Daoy (cell line): ENCODE data around the gene SNED1. TPM values are rescaled to one million over a fixed set of nuclear protein-coding genes. Genes with fewer than 3 reads are reported as not detected.
A peak's percentile ranks its signal among the peaks of the same experiment; 100 is the strongest.
"Not testable (repeated sequence)": the region's sequence is repeated elsewhere in the genome, so short reads cannot be mapped to it uniquely, and the experiment has no call there.

Source experiments
- DNase-seq: peaks from one replicate; pipeline ENCODE4 v3.0.0-alpha.2; 2015; ENCODE audit warnings: low read depth
- total RNA-seq: library from RNA; depleted of rRNA; stranded (reverse); fragments of >200 nt; shearing (Covaris generic); gene quantifications from 2 replicates; pipeline ENCODE4 v1.2.3, GENCODE V29; 2014

Gene SNED1
- total RNA-seq, 1 experiment from 2014 or later: 0.06 TPM

DNA sequence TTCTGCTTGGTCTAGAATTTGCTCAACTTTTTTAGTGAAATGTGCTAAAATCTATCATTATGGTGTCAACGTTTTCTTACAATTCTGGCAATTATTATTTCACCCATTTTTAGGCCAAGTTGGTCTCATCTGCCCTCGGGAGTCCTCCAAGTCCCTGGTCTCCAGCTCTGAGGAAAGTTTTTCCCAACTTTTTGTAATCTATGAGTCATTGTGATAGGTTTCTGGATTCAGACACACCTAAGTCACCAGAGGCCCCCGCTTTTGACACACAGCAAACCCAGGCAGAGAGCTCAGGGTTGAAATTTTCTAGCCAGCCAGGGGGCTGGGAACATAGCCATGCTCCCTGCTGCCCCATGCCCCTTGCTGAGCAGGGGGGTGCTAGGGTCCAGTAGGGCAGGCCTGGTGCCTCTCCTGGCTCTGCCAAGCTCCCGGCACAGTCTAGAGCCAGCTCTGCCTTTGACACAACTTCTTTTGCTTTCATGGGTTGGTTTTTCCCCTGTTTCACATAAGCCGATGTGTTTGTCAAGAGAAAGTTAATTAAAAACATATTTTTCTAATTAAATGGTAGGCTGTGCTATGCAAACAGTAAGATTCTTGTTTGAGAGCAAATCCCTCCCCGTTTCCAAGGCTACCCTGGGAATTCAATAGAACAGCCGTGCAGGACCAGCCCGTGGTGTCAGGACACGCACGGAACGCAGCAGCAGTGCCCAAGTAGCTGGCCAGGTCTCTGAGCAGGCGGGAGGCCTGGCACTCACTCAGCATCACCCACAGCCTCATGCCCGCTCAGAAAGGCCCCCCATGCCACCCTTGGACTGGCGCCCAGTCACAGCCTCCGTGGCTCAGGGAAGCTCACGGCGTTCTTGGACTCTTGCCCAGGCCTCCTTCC is 25.5 kb upstream of the SNED1 start:
- no peak for DNase-seq

DNA sequence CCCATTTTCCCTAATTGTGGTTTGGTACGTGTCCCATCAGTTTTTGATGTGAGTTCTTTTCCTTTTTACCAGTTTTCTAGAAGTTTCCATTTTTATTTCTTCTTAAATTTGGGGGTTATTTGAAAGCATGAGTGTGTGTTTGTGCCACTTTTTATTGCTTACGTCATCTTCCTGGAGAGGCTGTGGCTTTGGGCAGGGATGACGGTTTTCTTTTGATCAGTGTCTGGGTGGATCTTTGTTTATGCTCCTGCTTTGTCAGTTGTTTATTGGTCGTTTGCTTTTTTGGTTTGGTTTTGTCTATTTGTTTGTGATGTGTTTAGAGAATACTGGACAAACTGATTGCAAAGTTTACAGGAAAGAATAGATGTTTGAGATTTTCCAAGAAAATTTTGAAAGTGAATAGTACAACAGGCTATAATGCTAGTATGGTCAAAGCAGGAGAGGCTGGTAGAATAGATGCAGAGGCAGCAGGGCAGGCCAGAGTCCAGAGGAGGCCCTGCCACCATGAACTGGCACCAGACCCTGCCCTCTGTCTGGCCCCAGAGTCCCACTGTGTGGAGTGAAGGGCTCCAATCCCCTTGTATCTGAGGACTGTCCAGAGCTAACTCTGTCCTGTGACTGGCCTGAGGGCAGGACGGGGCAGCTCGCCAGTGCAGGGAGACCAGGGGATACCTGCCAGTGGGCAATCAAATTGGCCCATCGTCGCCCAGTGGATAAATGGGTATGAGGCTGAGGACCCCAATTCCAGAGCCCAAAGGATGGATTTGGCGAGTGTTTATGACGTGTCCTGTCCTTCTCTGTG is 23.4 kb upstream of the SNED1 start:
- no peak for DNase-seq

DNA sequence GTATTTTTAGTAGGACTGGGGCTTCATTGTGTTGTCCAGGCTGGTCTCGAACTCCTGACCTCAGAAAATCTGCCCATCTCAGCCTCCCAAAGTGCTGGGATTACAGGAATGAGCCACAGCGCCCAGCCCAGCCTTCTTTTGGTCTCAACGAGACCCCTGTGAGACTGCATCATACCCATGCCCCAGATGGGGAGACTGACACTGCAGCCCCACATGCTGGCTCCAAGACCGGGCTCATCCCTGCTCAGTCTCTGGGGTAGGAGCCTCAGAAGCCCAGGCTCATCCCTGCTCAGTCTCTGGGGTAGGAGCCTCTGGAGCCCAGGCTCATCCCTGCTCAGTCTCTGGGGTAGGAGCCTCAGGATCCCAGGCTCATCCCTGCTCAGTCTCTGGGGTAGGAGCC is 22.5 kb upstream of the SNED1 start:
- DNase-seq: not testable (repeated sequence)

DNA sequence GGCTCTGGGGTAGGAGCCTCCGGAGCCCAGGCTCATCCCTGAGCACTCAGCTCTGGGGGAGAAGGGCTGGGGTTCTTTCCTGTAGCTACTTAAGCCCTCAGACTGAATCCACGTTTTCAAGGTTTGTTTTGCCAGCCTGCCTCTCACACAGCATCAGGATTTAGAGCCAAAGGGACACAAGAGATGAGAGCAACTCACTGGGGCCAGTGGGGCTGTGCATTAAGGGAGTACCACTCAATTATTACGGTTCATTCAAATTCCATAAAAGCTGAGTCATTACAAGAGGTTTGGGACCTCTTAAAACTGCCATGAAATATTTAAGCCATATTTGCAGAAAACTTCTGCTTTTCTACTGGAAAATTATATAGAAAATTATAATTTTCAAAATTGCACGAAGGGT is 17.1 kb upstream of the SNED1 start:
- DNase-seq: no peak

DNA sequence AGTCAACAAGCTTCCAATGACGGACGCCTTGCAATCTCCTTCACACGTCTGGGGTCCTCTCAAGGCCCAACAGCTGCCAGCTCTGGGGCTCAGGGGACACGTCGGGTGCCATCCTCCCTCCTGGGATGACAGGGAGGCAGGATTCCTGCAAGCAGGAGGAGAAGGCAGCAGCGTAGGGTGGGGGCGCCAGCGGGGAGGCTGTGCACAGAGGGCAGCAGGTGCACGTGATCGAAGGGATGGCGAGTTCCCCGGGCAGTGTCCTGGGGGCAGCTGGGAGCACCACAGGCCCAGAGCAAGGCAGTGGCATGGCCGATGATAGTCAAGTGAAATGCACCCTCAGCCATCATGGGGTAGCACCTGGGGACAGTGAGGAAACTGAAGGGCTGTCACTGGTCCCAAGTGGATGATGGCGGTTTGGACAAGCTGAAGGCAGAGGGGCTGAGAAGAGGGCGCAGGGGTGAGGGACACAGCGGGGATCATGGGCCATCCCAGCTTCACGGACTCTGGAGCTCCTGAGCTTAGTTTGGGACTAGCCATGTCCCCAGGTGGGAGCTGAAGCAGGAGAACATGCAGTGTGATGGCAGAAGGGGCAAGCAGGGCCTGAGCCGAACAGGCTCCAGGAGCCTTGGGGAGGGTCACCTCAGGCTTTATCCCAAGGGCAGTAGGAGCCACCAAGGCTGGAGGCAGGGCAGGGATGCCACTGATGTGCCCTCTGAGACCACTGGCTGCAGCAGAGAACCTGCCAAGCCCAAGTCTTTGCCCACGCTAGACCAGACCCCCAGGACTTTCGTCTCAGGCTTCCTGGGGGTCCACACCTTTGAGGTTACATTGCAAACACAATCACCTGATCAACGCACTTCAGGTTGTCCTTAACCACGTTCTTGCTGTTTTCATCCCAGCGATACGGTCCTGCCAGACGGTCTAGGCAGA is 16.3 kb upstream of the SNED1 start:
- DNase-seq: no peak

DNA sequence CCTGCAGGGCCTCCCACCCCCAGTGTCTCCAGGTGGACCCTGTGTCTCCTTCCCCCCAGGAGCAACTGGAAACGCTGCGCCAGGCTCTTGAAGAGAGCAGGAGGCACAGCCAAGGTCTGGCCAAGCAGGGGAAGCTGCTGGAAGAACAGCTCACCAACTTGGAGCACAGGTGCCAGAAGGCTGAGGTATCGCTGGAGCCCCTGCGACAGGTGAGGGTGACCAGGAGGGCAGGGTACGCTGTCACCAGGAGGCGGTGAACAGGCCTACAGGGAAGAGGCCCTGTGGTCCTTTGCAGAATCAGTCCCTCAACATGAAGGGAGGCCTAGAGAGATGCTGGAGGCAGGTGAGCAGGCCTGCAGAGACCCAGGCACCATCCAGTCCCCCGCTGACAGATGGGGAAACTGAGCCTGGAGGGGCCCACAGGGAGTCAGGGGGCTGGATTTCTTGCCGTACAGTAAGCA is 15.6 kb upstream of the SNED1 start:
- DNase-seq: no peak

DNA sequence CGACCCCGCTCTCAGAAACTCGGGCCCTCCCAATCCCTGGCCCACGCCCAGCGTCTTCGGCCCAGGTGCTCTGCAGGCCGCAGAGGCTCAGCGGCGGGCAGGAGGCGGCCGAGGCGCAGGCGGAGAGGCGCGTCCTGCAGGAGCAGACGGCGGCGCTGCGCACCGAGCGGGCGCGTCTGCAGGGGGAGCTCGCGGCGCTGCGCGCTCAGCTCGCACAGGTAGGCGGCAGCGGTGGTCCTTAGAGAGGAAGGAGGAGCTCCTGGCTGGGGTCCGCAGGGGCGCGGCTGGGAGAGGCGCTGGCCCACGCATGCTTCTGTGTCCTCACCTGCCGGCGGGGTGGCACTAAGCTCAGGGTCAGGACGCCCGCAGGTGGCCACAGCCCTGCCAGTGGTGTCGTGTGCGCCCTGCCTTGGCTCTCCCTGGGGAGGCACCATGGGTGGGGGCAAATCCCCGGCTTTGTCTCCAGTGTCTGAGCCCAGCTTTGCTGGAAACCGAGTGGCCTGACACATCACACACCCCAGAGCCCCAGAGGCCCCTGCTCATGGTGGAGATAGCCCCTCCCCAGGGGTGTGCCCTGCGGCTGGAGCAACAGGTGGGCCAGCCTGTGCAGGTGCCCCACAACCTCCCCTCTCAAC is 14.9 kb upstream of the SNED1 start:
- DNase-seq: peak; percentile 26

DNA sequence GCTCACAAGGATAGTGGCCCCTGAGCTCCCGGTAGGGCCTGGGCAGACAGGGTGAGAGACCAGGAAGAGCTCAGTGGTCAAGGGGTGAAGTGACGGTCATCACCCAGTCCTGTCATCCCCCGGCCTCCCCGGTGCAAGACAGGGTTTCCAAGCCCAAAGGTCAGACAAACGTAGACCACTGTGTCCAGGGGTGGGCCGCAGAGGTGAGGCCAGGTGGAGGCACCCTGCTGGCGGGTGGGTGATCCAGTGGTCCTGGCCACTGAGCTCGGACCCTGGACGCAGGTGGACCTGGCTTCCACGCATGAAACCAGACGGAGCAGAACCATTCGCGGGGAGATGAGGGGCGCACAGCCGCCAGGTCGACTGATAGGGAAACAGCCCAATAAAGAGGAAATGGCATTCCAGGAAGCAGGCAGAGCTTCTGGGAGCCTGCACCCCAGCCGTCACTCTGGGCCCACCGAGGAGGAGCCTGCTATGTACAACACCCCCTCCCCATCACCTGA is 14.4 kb upstream of the SNED1 start:
- no peak for DNase-seq

DNA sequence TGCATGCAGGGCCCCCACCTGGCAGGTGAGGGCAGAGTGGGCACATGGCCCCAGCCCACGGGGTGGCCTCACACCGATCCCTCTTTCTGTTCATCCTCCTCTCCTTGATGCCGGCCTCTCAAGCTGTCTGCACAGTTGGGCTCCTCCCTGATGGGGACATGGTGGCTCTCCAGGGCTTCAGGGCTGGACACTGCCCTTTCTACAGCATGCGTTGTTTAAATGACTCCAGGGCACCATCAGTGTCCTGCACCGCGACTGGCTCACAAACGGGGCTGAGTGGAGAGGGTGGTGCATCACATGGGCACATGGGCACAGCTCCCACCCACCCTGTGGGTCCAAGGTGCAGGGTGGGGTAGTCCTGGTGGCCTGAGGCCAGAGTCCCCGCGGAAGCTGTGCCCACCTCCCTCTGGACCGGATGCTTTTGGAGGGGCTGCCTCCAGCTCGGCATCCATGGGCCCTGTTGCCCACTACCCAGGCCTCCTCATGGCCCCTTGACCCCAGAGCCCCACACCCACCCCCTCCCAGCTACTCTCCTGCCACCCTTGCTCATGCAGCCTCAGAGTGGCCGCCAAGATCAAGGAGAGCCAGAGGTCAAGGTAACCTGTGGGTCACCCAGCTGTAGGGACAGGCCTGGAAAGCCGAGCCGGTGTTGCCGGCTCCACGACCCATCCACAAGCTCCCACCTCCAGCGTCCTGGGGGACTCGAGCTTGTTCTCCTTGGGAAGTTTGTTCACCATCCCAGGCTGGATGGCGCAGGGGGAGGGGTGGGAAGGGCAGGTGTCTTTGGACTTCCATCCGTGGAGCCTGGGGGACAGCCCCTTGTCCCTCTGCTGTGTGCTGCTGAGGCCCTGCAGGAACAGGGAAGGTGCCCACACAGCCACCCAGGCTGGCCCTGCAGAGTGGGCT is 12.3 kb upstream of the SNED1 start:
- no peak for DNase-seq

DNA sequence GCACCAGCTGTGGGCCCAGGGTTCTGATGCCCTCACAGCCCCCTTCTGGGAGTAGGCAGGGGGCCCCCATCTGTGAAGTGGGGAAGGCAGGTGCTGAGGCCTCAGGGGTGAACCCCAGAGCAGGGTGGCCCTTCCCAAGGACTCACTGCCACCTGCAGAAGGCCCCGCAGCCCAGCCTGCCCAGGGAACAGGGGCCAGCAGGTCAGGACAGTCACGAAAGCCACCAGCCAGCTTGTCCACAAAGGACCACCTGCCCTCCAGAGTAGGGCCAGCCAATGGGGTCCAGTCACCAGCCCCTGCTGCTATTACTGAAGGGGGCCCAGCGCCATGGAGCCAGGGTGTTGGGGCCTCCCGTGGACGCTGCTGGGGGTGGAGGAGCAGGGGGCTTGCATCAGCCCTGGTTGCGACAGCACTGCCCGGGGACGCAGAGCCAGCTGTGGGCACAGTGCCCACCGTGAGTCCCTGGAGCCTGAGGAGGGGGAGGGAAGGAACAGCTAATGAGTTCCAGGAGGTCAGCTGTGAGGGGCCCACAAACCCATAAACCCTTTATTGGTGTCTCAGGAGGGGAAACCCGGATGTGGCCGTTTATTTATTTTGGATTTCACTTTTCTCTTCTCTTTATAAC is 11.5 kb upstream of the SNED1 start:
- DNase-seq: peak; percentile 58

DNA sequence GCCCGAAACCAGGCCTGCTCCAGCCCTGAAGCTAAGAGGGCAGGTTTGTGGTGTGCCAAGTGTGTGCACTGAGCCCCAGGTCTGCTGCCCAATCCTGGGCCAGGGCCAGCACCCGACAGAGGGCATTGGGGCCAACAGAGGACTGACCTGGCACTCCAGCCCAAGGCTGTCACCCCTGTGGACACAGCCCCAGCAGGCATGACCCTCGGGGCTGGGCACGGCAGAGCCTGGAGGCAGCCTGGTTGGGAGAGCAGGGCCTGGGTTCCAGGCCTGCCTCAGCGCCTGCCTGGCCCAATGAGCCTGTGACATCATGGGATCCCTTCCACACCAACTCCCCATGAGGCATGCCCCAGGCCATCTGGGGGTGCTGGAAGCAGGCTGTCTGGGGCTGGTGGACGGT is 10.8 kb upstream of the SNED1 start:
- DNase-seq: no peak

DNA sequence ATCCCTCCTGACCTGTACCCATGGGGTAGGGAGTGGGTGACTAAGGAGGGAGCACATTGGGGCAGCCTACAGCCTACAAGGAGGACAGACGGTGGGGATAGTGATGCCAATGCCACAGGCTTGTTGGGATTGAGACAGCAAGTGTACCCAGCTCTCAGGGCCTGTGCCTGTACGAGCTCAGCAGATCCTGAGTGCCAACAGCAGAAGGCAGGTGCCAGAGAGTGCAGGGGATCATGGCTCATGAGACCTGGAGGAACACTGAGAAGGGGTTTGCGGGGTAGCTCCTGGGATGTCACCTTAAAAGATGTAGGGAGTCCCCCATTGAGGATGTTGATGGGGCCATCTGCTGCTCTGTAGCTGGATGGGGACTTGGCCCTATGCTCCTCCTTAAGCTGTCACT is 10.3 kb upstream of the SNED1 start:
- DNase-seq: no peak

DNA sequence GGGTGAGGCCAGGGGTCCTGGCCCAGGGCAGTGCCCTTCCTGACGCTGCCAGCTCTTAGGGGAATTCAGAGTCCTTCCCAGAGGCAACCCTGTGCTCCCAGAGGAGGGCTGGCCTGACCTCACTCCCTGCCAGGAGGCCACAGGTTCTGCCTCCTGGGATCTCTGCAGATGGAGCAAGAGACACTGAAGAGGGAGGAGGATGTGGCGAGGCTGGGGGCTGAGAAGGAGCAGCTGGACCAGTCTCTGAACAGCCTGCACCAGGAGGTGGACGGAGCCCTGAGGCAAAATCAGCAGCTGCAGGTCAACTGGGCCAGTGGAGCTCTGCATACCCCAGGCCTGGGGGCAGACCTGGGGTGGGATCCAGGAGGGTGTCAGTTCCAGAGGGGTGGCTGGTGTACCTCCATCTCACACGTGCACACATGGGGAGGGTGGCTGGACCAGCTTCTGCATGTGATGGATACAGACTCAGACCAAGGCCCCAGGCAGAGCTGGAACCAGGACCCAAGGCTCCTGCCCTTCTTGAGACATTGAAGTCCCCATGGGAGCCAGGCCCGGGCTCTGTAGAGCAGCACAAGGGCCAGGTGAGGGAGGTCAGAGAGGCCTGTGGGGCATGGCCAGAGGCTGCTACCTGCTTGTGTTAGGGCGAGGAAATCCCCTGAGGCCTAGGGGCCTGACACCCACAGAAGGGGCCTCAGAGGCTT is 9.7 kb upstream of the SNED1 start:
- DNase-seq: no peak

DNA sequence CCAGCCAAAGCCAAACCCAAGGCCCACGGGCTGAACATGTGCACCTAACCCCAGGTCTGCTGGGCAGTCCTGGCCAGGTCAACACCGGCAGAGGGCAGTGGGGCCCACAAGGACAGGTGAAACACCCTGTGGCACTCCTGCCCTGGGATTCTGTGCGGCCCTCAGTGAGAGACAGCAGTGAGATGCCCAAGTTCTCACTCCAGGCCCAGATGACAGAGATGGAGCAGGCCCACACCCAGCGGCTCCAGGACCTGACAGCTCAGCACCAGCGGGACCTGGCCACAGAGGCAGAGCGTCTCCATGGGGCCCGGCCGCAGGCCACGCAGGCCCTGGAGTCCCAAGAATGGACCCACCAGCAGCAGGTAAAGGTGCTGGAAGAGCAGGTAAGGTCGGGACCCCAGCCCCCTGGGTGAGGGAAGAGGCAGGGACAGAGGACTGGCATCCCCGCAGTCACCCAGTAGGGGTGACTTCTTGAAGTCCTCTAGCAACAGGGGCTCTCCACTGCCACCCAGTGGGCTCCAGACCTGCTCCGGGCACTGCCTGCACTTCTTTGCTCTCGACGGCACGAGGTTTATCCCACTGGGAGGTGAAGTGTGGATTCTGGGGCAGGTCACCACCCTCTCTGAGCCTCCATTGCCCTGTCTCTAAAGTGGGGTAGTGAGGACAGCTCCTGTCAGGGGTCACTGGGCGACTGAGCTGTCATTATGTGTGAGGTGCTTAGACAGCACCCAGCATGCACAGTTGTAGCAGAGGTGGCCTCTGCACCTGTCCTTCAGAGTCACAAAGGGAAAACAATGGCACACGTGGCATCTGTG is 8.8 kb upstream of the SNED1 start:
- DNase-seq: peak; percentile 43

DNA sequence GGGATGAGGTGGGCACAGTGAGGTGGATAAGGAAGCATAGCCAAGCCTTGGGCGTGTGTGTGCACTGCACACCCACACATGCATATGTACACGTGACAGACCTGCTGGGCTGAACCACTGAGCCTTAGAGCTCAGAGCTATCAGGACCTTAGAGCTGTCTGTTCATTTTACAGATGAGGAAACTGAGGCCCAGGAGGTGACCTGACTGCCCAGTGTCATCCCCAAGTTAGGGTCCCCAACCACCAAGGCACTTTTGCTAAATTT is 8.2 kb upstream of the SNED1 start:
- DNase-seq: no peak

DNA sequence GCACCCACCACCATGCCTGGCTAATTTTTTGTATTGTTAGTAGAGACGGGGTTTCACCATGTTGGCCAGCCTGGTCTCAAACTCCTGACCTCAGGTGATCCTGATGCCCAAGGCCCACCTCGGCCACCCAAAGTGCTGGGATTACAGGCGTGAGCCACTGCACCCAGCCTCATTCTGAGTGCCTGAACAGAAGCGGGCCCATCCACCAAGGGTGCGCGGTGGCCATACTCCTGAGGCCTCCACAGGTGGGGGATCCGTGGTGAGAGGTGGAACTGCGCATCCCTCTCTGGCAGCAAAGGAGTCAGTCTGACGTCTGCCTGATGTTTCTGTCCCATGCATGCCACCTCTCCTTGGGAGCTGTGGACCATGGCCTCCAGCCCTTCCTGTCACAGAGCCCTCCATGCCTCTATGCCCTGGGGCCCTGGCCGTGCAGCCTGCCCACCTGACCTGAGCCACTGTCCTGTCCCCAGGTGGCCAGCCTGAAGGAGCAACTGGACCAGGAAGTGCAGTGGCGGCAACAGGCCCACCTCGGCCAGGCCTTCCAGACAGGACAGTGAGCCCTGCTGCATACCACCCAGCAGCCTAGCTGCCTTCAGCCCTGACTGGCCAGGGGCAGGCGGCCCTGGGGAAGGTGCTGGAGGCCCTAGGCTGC is 7.6 kb upstream of the SNED1 start:
- DNase-seq: no peak

DNA sequence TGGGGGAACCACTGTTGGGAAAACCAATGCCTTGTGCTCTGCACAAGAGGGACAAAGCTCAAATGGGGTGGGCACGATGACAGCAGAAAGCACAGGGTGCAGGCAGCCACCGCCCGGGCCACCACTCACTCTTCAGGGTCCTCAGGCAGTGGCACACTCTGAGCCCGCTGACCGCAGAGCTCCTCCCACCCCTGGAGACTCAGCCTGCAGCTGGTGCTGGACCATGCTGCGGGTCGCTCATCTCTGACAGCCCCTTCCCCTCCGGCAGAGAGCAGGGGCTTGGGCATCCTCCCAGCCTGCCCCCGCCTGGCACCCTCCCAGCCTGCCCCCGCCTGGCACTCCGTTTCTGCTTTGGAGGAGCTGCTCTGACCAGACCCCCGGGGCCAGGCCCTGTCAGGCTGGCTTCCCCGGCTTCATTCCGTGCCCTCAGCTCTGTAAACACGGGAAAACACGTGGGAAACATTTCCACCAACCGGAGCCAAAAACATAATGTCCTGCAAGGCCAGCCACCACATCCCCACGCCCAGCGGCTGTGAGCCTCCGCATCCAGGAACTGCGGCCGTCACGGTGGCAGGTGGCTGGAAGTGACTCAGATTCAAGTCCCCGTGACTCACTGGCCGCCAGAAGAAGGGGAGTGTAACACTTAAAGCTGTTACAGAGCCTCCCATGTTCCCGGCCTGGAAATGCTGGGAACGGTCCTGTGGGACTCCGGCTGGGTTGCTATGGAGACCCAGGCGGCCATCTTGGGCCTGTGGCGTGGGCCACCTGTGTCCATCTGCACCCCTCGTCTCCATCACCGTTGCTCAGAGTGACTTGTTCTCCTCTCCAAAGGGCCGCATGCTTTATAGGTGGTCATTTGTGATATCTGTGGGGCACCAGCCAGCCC is 6.8 kb upstream of the SNED1 start:
- peak; percentile 97 for DNase-seq
